Measurements from ENCODE around the gene PPP1R1A.

Gene PPP1R1A

GRCh38 chr12:54571193-54572188 lies 17.0 kb downstream of the PPP1R1A start:
- DNase-seq (ENCODE audit: low read depth, low spot score) = no peak

- DNase-seq (ENCODE audit: low read depth, low spot score) = no peak
Observed at GRCh38 chr12:54569995-54570528, 18.4 kb downstream of the PPP1R1A start.

GRCh38 chr12:54569072-54569471 lies 19.4 kb downstream of the PPP1R1A start:
- DNase-seq (ENCODE audit: low read depth, low spot score) = no peak

GRCh38 chr12:54566792-54567191 lies 21.7 kb downstream of the PPP1R1A start:
- no peak for DNase-seq (ENCODE audit: low read depth, low spot score)

- no peak for DNase-seq (ENCODE audit: low read depth, low spot score)
Observed at GRCh38 chr12:54565986-54566544, 22.4 kb downstream of the PPP1R1A start.

- DNase-seq (ENCODE audit: low read depth, low spot score) = no peak
Observed at GRCh38 chr12:54565310-54565985, 23.0 kb downstream of the PPP1R1A start.

- DNase-seq (ENCODE audit: low read depth, low spot score) = peak; percentile 70
Observed at GRCh38 chr12:54564768-54565167, 23.7 kb downstream of the PPP1R1A start.

- no peak for DNase-seq (ENCODE audit: low read depth, low spot score)
Observed at GRCh38 chr12:54563787-54564186, 24.7 kb downstream of the PPP1R1A start.

GRCh38 chr12:54562750-54563356 lies 25.6 kb downstream of the PPP1R1A start:
- no peak for DNase-seq (ENCODE audit: low read depth, low spot score)

GRCh38 chr12:54561164-54561563 lies 27.3 kb downstream of the PPP1R1A start:
- no peak for DNase-seq (ENCODE audit: low read depth, low spot score)

GRCh38 chr12:54560374-54560858 lies 28.0 kb downstream of the PPP1R1A start:
- DNase-seq (ENCODE audit: low read depth, low spot score) = peak; percentile 68

GRCh38 chr12:54558759-54559158 lies 29.7 kb downstream of the PPP1R1A start:
- no peak for DNase-seq (ENCODE audit: low read depth, low spot score)

- no peak for DNase-seq (ENCODE audit: low read depth, low spot score)
Observed at GRCh38 chr12:54558311-54558710, 30.1 kb downstream of the PPP1R1A start.

- DNase-seq (ENCODE audit: low read depth, low spot score) = no peak
Observed at GRCh38 chr12:54555670-54556257, 32.7 kb downstream of the PPP1R1A start.

- DNase-seq (ENCODE audit: low read depth, low spot score) = no peak
Observed at GRCh38 chr12:54549774-54550451, 38.5 kb downstream of the PPP1R1A start.

- DNase-seq (ENCODE audit: low read depth, low spot score) = no peak
Observed at GRCh38 chr12:54546511-54546910, 41.9 kb downstream of the PPP1R1A start.

GRCh38 chr12:54544743-54545142 lies 43.7 kb downstream of the PPP1R1A start:
- DNase-seq (ENCODE audit: low read depth, low spot score) = no peak

- DNase-seq (ENCODE audit: low read depth, low spot score) = no peak
Observed at GRCh38 chr12:54543526-54543925, 44.9 kb downstream of the PPP1R1A start.

GRCh38 chr12:54541751-54542290 lies 46.6 kb downstream of the PPP1R1A start:
- DNase-seq (ENCODE audit: low read depth, low spot score) = no peak

GRCh38 chr12:54538136-54538700 lies 50.2 kb downstream of the PPP1R1A start:
- DNase-seq (ENCODE audit: low read depth, low spot score) = no peak

Data from iPS DF 19.7 (cell line).